ENCODE data around the gene VAT1L. TPM values are rescaled to one million over a fixed set of nuclear protein-coding genes. Genes with fewer than 3 reads are reported as not detected.

The VAT1L gene
- total and polyA plus RNA-seq, 2 experiments from 2014 or later: 3.1 to 5.9 TPM

DNA sequence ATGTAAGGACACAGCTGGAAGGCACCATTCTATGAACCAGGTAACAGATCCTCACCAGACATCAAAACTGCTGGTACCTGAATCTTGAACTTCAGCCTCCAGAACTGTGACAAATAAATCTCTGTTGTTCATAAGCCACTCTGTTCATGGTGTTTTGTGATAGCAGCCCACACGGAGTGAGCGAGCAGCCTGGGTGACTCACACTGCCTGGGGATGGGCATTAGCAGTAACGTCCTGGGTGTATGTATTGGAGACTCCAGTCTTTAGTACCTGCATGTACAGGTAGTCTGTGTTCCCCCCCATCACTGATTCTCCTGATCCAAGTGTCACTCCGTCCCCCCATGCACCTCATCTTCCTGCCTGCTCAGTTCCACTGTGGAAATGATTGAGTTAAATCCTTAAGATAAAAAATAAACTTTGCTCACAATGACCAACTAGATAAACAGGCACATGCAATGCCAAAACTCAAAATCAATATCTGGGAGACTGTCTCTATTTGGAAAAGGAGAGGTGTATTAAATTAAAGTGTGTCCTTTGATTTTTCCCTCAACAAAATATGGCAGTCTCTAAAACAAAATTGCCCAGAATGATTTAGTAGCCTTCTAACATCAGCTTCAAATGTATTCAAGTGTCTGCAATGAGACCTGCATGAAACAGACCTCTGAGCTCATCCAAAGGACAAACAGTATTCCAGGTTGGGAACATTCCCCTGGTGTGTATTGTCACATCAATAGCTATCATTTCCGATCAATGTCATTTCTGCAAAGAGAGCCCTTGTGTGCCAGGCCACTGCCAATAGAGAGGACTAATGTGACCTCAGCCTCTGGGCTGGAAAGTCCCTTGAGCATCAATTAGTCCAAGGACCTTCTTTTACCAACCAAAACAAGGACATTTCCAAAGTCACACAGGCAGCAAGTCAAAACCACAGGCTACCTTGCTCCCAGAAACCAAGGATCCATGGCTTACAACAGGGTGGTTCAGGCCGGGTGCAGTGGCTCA, 12.2 kb upstream of the VAT1L start:
- Histone ChIP-seq H3K36me3 (replicated peaks; ENCODE audit: insufficient read depth, low read depth) (no peaks in the 10 kb centered on the region), H3K27ac (no peak overlapping the region), H3K9me2 (replicated peaks; ENCODE audit: insufficient read depth) (no peaks in the 10 kb centered on the region), H3K9me3 (ENCODE audit: low read depth) (no peaks in the 10 kb centered on the region), H3K4me1 (ENCODE audit: insufficient read depth) (no peaks in the 10 kb centered on the region), H2AFZ (no peak overlapping the region), H3K4me3 (no peak overlapping the region), H3K79me2 (no peaks in the 10 kb centered on the region), H4K20me1 (ENCODE audit: insufficient read depth, poor library complexity, severe bottlenecking) (no peaks in the 10 kb centered on the region), H3K27me3 (no peaks in the 10 kb centered on the region), H3K4me2 (no peak overlapping the region)
- TF ChIP-seq EZH2 (IDR thresholded peaks at IDR 0.05; ENCODE audit: borderline replicate concordance): no peak
- 63% methylated on average over 6 of the region's 6 CpGs for WGBS (ENCODE audit: low lambda C conversion rate, missing lambda C conversion rate)
- no peak for DNase-seq (ENCODE audit: low spot score)

- TF ChIP-seq EZH2phosphoT487 (IDR thresholded peaks at IDR 0.05; ENCODE audit: low read depth, severe bottlenecking, unreplicated experiment): no peak
- TF ChIP-seq EZH2 (IDR thresholded peaks at IDR 0.05; ENCODE audit: borderline replicate concordance): no peak
- no peak for TF ChIP-seq CTCF (IDR thresholded peaks at IDR 0.05; ENCODE audit: poor library complexity)
- H3K36me3 ChIP-seq (replicated peaks; ENCODE audit: insufficient read depth, low read depth): no peaks in the 10 kb centered on the region
- H3K27me3 ChIP-seq: no peaks in the 10 kb centered on the region
- no peaks in the 10 kb centered on the region for H3K9me2 ChIP-seq (replicated peaks; ENCODE audit: insufficient read depth)
- H3K4me3 ChIP-seq: no peak overlapping the region
- DNase-seq (ENCODE audit: low spot score): no peak
- H3K9me3 ChIP-seq (ENCODE audit: low read depth): no peaks in the 10 kb centered on the region
- H3K27ac ChIP-seq: no peak overlapping the region
- H4K20me1 ChIP-seq (ENCODE audit: insufficient read depth, poor library complexity, severe bottlenecking): no peaks in the 10 kb centered on the region
- no peaks in the 10 kb centered on the region for H3K79me2 ChIP-seq
- H3K4me1 ChIP-seq (ENCODE audit: insufficient read depth): no peaks in the 10 kb centered on the region
- 94% methylated on average over 4 of the region's 4 CpGs for WGBS (ENCODE audit: low lambda C conversion rate, missing lambda C conversion rate)
- no peak overlapping the region for H2AFZ ChIP-seq
- H3K4me2 ChIP-seq: no peak overlapping the region
These were observed 10.6 kb upstream of the VAT1L start for GRCh38 chr16:77777745-77778144.

DNA sequence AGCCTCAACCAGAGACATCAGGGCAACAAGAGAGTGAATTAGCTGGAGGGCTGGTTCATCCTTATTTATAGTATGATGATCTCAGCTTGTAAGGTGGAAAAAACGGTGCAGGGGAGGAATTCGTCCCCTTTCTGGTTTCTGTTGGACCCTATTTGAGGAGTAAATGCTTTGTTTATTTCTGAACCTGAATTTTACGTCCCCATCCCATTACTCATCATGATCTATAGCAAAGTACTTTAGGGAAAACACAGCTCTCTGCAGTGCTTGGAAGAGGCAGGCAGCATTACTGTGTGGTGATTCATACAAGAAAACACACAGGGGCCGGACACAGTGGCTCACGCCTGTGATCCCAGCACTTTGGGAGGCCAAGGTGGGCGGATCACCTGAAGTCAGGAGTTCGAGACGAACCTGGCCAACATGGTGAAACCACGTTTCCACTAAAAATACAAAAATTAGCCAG, 8.0 kb upstream of the VAT1L start:
- no peaks in the 10 kb centered on the region for H3K36me3 ChIP-seq (replicated peaks; ENCODE audit: insufficient read depth, low read depth)
- H3K9me3 ChIP-seq (ENCODE audit: low read depth): no peaks in the 10 kb centered on the region
- no peaks in the 10 kb centered on the region for H3K4me1 ChIP-seq (ENCODE audit: insufficient read depth)
- H4K20me1 ChIP-seq (ENCODE audit: insufficient read depth, poor library complexity, severe bottlenecking): no peaks in the 10 kb centered on the region
- H3K9me2 ChIP-seq (replicated peaks; ENCODE audit: insufficient read depth): no peaks in the 10 kb centered on the region
- no peaks in the 10 kb centered on the region for H3K79me2 ChIP-seq
- H3K4me2 ChIP-seq: no peak overlapping the region
- peak; percentile 58 for DNase-seq (ENCODE audit: low spot score)
- peak overlapping the region; percentile 37 for H3K27ac ChIP-seq
- no peak for TF ChIP-seq EZH2 (IDR thresholded peaks at IDR 0.05; ENCODE audit: borderline replicate concordance)
- 45% methylated on average over 9 of the region's 9 CpGs for WGBS (ENCODE audit: low lambda C conversion rate, missing lambda C conversion rate)
- no peaks in the 10 kb centered on the region for H3K27me3 ChIP-seq
- H2AFZ ChIP-seq: no peak overlapping the region
- H3K4me3 ChIP-seq: no peak overlapping the region

- H3K36me3 ChIP-seq (replicated peaks; ENCODE audit: insufficient read depth, low read depth): no peaks in the 10 kb centered on the region
- H3K9me3 ChIP-seq (ENCODE audit: low read depth): no peaks in the 10 kb centered on the region
- no peak overlapping the region for H3K4me3 ChIP-seq
- H3K9me2 ChIP-seq (replicated peaks; ENCODE audit: insufficient read depth): no peaks in the 10 kb centered on the region
- DNase-seq (ENCODE audit: low spot score): no peak
- H3K4me1 ChIP-seq (ENCODE audit: insufficient read depth): no peaks in the 10 kb centered on the region
- no peak overlapping the region for H2AFZ ChIP-seq
- H3K27ac ChIP-seq: no peak overlapping the region
- no peak for TF ChIP-seq CTCF (IDR thresholded peaks at IDR 0.05; ENCODE audit: poor library complexity)
- no peak for TF ChIP-seq EZH2phosphoT487 (IDR thresholded peaks at IDR 0.05; ENCODE audit: low read depth, severe bottlenecking, unreplicated experiment)
- TF ChIP-seq EZH2 (IDR thresholded peaks at IDR 0.05; ENCODE audit: borderline replicate concordance): no peak
- peaks cover under 1% of the 10 kb centered on the region for H3K27me3 ChIP-seq
- no peaks in the 10 kb centered on the region for H3K79me2 ChIP-seq
- H3K4me2 ChIP-seq: no peak overlapping the region
- H4K20me1 ChIP-seq (ENCODE audit: insufficient read depth, poor library complexity, severe bottlenecking): no peaks in the 10 kb centered on the region
These were observed 7.3 kb upstream of the VAT1L start for GRCh38 chr16:77781091-77781490.
